K562 (cell line): ENCODE results near the gene VPS37B. TPM values are rescaled to one million over a fixed set of nuclear protein-coding genes. Genes with fewer than 3 reads are reported as not detected.

ENCODE experiments used
- CBX3 ChIP-seq, 2 experiments: IDR thresholded peaks; 1 replicate in 1 of 2; 2 replicates in 1 of 2; pipeline ENCODE4 v1.6.1; 2012; ENCODE audit warnings: inconsistent platforms in 2 of 2, low read length in 2 of 2, borderline replicate concordance in 1 of 2, control low read depth in 1 of 2
- CC2D1A ChIP-seq: fragments of 450-650 bp; IDR thresholded peaks from 2 replicates; pipeline ENCODE4 v1.6.1; 2017; ENCODE audit warnings: mild to moderate bottlenecking
- CHD4 ChIP-seq: fragments of 200-600 bp; sonication (generic); IDR thresholded peaks from 3 replicates; pipeline ENCODE4 v1.6.1; 2012; ENCODE audit warnings: low read depth, mild to moderate bottlenecking, mixed read lengths, low read length, inconsistent platforms; ENCODE audit not compliant: insufficient read depth, insufficient replicate concordance, poor library complexity, severe bottlenecking
- FOXA1 ChIP-seq: fragments of 450-650 bp; IDR thresholded peaks from 2 replicates; pipeline ENCODE4 v1.6.1; 2016; ENCODE audit warnings: mild to moderate bottlenecking, borderline replicate concordance
- MEIS2 ChIP-seq: fragments of 450-650 bp; IDR thresholded peaks from 2 replicates; pipeline ENCODE4 v1.6.1; 2014; ENCODE audit warnings: mild to moderate bottlenecking; ENCODE audit not compliant: partially characterized antibody
- PCBP2 ChIP-seq: fragments of 200-400 bp; formaldehyde crosslinking; IDR thresholded peaks from 2 replicates; pipeline ENCODE4 v1.6.1; 2018; ENCODE audit warnings: low read length, low read depth, mild to moderate bottlenecking, moderate library complexity; ENCODE audit not compliant: poor library complexity, severe bottlenecking
- PHB2 ChIP-seq: fragments of 450-650 bp; IDR thresholded peaks from 2 replicates; pipeline ENCODE4 v1.6.1; 2017; ENCODE audit warnings: low read depth
- POLR2B ChIP-seq: fragments of 450-650 bp; IDR thresholded peaks from 2 replicates; pipeline ENCODE4 v1.6.1; 2018; ENCODE audit warnings: low read depth; ENCODE audit not compliant: partially characterized antibody
- RBM15 ChIP-seq: fragments of 200-400 bp; formaldehyde crosslinking; IDR thresholded peaks from 2 replicates; pipeline ENCODE4 v1.6.1; 2018; ENCODE audit warnings: mild to moderate bottlenecking, low read length, moderate library complexity; ENCODE audit not compliant: insufficient read depth
- YBX1 ChIP-seq: fragments of 450-650 bp; IDR thresholded peaks from 2 replicates; pipeline ENCODE4 v1.7.1; 2016; ENCODE audit warnings: mild to moderate bottlenecking
- polyA plus RNA-seq, 8 experiments: library from polyadenylated mRNA; depleted of rRNA in 4 of 8; stranded (reverse) in 5 of 8; unstranded in 3 of 8; fragments of >200 nt; fragmentation: Nextera tagmentation in 2 of 8; fragmentation: Illumina TruSeq in 1 of 8; extraction: Ambion mirVana in 2 of 8; extraction: Trizol in 1 of 8; gene quantifications; 2 replicates each; pipeline versions ENCODE4 v1.2.1 to v1.2.3, GENCODE V29; 2011 to 2014; ENCODE audit warnings: inconsistent platforms in 1 of 8, missing spikeins in 1 of 8
- total RNA-seq, 7 experiments: library from RNA; depleted of rRNA in 6 of 7; stranded (reverse); fragments of >200 nt in 6 of 7; fragmentation: Illumina TruSeq in 2 of 7; extraction: Trizol in 2 of 7; gene quantifications; 2 replicates each; pipeline versions ENCODE4 v1.2.1 to v1.2.3, GENCODE V29; 2011 to 2021; ENCODE audit warnings: low replicate concordance in 1 of 7
- TF ChIP-seq, protein P1 (sequence below): fragments of 450-650 bp; IDR thresholded peaks from 2 replicates; pipeline ENCODE4 v1.6.1; 2016
- TF ChIP-seq, protein P2 (sequence below): sonication (generic); formaldehyde crosslinking; IDR thresholded peaks from 2 replicates; pipeline ENCODE4 v1.8.1; 2023; ENCODE audit warnings: missing genetic modification reagents, mild to moderate bottlenecking, borderline replicate concordance
- TF ChIP-seq, protein P3 (sequence below): fragments of 450-650 bp; formaldehyde crosslinking; IDR thresholded peaks from 2 replicates; pipeline ENCODE4 v1.4.0; 2020; ENCODE audit warnings: mild to moderate bottlenecking, mixed read lengths
- TF ChIP-seq, protein P4 (sequence below): fragments of 450-650 bp; IDR thresholded peaks from 2 replicates; pipeline ENCODE4 v1.6.1; 2016; ENCODE audit warnings: borderline replicate concordance

Gene VPS37B
- total and polyA plus RNA-seq, 9 of the 15 experiments (the other 6 are each of a cell fraction or from before 2014, with no cell fraction given): 0.28 to 37.4 (median 17.9) TPM

DNA sequence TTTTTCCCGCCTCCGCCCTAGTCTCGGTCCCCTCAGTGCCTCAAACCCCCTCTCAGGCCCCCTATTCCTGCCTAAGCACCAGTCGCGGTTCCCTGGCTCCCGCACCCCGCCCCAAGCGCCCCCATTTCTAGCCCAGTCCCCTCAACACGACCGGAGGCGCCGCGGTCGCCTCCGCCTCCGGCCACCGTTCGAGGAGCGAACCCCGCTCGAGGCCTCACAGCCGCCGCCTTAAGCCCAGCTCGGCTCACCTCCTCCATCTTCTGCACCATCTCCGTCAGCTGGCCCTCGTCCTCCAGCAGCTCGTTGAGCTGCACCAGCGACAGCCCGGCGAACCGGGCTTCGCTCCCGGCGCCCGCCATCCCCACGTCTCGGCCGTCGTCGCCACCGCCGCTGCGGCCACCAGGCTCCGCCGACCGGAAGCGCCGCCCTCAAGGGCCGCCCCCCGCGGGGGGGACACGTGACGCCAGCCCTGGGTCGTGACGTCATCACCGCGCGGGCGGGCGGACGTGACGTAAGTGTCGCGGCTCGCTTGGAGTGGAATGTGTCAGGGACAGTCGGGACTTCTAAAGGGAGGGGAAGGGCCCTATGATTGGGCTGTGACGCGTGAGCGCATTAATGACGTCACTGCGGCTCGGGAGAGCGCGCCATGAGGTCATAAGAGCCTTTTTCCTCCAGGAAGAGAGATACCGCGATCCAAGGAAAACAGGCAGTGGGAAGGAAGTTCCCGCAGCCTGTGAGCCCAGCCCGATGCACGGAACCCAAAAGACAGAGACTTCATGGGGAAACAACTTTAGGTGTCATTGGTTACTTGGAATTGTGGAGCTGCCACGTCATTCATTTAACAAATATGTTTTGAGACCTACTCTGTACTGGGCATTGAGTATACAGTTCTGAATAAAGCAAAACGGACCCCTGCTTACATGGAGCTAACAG lies at the start of gene VPS37B (continued):
- TF ChIP-seq CBX3 (IDR thresholded peaks at IDR 0.05; ENCODE audit: borderline replicate concordance in 1 of 2, low read length in 2 of 2) (peak in 1 of 2 experiments; percentile 86; a peak in 2 of 3 replicates), RBM15 (no peak), PHB2 (no peak), POLR2B (peak; percentile 81), MEIS2 (peak; percentile 52), PCBP2 (no peak), CHD4 (peak; percentile 21), CC2D1A (no peak), YBX1 (no peak), FOXA1 (no peak)
- TF ChIP-seq, protein P1, sequence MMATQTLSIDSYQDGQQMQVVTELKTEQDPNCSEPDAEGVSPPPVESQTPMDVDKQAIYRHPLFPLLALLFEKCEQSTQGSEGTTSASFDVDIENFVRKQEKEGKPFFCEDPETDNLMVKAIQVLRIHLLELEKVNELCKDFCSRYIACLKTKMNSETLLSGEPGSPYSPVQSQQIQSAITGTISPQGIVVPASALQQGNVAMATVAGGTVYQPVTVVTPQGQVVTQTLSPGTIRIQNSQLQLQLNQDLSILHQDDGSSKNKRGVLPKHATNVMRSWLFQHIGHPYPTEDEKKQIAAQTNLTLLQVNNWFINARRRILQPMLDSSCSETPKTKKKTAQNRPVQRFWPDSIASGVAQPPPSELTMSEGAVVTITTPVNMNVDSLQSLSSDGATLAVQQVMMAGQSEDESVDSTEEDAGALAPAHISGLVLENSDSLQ: peak; percentile 63; the same call in 1 of the 2 replicates
- TF ChIP-seq, protein P2, sequence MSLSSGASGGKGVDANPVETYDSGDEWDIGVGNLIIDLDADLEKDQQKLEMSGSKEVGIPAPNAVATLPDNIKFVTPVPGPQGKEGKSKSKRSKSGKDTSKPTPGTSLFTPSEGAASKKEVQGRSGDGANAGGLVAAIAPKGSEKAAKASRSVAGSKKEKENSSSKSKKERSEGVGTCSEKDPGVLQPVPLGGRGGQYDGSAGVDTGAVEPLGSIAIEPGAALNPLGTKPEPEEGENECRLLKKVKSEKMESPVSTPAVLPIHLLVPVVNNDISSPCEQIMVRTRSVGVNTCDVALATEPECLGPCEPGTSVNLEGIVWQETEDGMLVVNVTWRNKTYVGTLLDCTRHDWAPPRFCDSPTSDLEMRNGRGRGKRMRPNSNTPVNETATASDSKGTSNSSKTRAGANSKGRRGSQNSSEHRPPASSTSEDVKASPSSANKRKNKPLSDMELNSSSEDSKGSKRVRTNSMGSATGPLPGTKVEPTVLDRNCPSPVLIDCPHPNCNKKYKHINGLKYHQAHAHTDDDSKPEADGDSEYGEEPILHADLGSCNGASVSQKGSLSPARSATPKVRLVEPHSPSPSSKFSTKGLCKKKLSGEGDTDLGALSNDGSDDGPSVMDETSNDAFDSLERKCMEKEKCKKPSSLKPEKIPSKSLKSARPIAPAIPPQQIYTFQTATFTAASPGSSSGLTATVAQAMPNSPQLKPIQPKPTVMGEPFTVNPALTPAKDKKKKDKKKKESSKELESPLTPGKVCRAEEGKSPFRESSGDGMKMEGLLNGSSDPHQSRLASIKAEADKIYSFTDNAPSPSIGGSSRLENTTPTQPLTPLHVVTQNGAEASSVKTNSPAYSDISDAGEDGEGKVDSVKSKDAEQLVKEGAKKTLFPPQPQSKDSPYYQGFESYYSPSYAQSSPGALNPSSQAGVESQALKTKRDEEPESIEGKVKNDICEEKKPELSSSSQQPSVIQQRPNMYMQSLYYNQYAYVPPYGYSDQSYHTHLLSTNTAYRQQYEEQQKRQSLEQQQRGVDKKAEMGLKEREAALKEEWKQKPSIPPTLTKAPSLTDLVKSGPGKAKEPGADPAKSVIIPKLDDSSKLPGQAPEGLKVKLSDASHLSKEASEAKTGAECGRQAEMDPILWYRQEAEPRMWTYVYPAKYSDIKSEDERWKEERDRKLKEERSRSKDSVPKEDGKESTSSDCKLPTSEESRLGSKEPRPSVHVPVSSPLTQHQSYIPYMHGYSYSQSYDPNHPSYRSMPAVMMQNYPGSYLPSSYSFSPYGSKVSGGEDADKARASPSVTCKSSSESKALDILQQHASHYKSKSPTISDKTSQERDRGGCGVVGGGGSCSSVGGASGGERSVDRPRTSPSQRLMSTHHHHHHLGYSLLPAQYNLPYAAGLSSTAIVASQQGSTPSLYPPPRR: no peak
- TF ChIP-seq, protein P3, sequence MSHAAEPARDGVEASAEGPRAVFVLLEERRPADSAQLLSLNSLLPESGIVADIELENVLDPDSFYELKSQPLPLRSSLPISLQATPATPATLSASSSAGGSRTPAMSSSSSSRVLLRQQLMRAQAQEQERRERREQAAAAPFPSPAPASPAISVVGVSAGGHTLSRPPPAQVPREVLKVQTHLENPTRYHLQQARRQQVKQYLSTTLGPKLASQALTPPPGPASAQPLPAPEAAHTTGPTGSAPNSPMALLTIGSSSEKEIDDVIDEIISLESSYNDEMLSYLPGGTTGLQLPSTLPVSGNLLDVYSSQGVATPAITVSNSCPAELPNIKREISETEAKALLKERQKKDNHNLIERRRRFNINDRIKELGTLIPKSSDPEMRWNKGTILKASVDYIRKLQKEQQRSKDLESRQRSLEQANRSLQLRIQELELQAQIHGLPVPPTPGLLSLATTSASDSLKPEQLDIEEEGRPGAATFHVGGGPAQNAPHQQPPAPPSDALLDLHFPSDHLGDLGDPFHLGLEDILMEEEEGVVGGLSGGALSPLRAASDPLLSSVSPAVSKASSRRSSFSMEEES (CRISPR knock-in tag): peak; percentile 89
- TF ChIP-seq, protein P4, sequence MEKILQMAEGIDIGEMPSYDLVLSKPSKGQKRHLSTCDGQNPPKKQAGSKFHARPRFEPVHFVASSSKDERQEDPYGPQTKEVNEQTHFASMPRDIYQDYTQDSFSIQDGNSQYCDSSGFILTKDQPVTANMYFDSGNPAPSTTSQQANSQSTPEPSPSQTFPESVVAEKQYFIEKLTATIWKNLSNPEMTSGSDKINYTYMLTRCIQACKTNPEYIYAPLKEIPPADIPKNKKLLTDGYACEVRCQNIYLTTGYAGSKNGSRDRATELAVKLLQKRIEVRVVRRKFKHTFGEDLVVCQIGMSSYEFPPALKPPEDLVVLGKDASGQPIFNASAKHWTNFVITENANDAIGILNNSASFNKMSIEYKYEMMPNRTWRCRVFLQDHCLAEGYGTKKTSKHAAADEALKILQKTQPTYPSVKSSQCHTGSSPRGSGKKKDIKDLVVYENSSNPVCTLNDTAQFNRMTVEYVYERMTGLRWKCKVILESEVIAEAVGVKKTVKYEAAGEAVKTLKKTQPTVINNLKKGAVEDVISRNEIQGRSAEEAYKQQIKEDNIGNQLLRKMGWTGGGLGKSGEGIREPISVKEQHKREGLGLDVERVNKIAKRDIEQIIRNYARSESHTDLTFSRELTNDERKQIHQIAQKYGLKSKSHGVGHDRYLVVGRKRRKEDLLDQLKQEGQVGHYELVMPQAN: no peak; the same call in 1 of the 2 replicates
